Measurements from ENCODE around the gene FILIP1L.

DNA sequence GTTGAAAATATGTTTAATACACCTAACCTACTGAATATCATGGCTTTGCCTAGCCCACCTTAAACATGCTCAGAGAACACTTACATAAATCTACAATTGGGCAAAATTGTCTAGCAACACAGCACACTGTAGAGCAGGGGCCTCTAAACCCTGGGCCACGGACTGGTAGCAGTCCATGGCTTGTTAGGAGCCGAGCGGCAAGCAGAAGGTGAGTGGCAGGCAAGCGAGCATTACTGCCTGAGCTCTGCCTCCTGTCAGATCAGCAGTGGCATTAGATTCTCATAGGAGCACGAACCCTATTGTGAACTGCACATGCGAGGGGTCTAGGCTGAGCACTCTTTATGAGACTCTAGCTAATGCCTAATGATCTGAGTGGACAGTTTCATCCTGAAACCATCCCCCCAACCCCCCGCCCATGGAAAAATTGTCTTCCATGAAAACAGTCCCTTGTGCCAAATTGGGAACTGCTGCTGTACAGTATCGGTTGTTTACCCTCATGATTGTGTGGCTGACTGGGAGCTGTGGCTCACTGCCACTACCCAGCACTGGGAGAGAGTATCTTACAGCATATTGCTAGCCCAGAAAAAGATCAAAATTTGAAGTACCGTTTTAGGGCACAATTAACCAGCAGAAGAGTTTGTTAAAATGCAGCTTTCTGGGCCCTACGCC is 270.6 kb downstream of the FILIP1L start:
- TF ChIP-seq, protein P1, sequence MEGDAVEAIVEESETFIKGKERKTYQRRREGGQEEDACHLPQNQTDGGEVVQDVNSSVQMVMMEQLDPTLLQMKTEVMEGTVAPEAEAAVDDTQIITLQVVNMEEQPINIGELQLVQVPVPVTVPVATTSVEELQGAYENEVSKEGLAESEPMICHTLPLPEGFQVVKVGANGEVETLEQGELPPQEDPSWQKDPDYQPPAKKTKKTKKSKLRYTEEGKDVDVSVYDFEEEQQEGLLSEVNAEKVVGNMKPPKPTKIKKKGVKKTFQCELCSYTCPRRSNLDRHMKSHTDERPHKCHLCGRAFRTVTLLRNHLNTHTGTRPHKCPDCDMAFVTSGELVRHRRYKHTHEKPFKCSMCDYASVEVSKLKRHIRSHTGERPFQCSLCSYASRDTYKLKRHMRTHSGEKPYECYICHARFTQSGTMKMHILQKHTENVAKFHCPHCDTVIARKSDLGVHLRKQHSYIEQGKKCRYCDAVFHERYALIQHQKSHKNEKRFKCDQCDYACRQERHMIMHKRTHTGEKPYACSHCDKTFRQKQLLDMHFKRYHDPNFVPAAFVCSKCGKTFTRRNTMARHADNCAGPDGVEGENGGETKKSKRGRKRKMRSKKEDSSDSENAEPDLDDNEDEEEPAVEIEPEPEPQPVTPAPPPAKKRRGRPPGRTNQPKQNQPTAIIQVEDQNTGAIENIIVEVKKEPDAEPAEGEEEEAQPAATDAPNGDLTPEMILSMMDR (IDR thresholded peaks at IDR 0.05; ENCODE audit: low read length): no peak
- TF ChIP-seq EZH2 (optimal IDR thresholded peaks at IDR 0.05; ENCODE audit: low read depth, low read length): no peak

Data from MM.1S (cell line).